Prostate gland (tissue), 2 donors: ENCODE results near the gene TMEM116.

ENCODE experiments used
- POLR2A ChIP-seq: fragments of 450-650 bp; IDR thresholded peaks from one replicate; pipeline ENCODE4 v1.6.1; 2016; ENCODE audit warnings: antibody characterized with exemption, mild to moderate bottlenecking
- POLR2AphosphoS5 ChIP-seq: sonication (generic); formaldehyde crosslinking; IDR thresholded peaks from one replicate; pipeline ENCODE4 v1.6.1; 2017; ENCODE audit warnings: antibody characterized with exemption
- TF ChIP-seq, protein P1 (sequence below), 4 experiments: fragments of 200-600 bp in 2 of 4; fragments of 450-650 bp in 2 of 4; sonication (generic) in 2 of 4; IDR thresholded peaks; 1 replicate in 3 of 4; 2 replicates in 1 of 4; pipeline ENCODE4 v1.5.1; 2016 to 2019; ENCODE audit warnings: antibody characterized with exemption in 4 of 4, mild to moderate bottlenecking in 2 of 4, moderate library complexity in 2 of 4

DNA sequence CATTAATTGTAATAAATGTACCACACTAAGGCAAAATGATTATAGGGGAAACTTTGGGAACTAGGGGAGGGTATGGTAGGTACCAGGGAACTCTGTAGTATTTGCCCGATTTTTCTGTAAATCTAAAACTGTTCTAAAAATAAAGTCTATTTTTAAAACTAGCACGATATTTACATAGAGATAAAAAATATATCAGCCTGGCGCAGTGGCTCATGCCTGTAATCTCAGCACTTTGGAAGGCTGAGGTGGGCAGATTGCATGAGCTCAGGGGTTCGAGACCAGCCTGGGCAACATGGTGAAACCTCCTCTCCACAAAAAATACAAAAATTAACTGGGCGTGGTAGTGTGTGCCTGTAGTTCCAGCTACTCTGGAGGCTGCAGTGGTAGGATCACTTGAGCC lies 32.4 kb downstream of the TMEM116 start:
- TF ChIP-seq, protein P1, sequence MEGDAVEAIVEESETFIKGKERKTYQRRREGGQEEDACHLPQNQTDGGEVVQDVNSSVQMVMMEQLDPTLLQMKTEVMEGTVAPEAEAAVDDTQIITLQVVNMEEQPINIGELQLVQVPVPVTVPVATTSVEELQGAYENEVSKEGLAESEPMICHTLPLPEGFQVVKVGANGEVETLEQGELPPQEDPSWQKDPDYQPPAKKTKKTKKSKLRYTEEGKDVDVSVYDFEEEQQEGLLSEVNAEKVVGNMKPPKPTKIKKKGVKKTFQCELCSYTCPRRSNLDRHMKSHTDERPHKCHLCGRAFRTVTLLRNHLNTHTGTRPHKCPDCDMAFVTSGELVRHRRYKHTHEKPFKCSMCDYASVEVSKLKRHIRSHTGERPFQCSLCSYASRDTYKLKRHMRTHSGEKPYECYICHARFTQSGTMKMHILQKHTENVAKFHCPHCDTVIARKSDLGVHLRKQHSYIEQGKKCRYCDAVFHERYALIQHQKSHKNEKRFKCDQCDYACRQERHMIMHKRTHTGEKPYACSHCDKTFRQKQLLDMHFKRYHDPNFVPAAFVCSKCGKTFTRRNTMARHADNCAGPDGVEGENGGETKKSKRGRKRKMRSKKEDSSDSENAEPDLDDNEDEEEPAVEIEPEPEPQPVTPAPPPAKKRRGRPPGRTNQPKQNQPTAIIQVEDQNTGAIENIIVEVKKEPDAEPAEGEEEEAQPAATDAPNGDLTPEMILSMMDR (IDR thresholded peaks at IDR 0.05): no peak
- no peak for TF ChIP-seq POLR2A
- no peak for TF ChIP-seq POLR2AphosphoS5
